ENCODE results near the gene SMPD4. TPM values are rescaled to one million over a fixed set of nuclear protein-coding genes. Genes with fewer than 3 reads are reported as not detected.
A peak's percentile ranks its signal among the peaks of the same experiment; 100 is the strongest.
"Not testable (repeated sequence)": the region's sequence is repeated elsewhere in the genome, so short reads cannot be mapped to it uniquely, and the experiment has no call there.

SMPD4 gene
- total and polyA plus RNA-seq, 2 of the 13 experiments (the other 11 are each of a cell fraction or from before 2014, with no cell fraction given), result 63.2 to 70.5 TPM

DNA sequence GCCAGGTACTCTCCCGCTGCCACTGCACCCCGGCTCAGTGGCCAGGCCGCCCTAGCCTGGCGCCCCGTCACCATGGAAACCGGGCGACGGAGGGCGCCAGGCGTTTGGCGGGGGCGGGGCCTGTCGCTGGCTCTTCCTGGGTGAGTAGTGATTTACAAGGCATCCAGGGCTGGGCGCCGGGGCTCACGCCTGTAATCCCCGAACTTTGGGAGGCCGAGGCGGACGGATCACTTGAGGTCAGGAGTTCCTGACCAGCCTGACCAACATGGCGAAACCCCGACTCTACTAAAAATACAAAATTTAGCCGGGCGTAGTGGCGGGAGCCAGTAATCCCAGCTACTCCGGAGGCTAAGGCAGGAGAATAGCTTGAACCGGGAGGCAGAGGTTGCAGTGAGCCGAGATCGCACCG is 36.4 kb downstream of the SMPD4 start, which contains the start of gene CCDC74B:
TSS of gene CCDC74B (minus strand) at position 107 of the 409 bp plus-strand sequence. CDS start 116 bp downstream, outside the sequence.
- H3K9ac ChIP-seq (ENCODE audit: insufficient read depth, low read depth, low read length); H4K20me1 ChIP-seq (ENCODE audit: insufficient read depth, low read length); FAIRE-seq; H3K9me3 ChIP-seq (ENCODE audit: low read length); H3K27ac ChIP-seq (ENCODE audit: extremely low read length, insufficient read depth, low read length); in situ Hi-C loops (cut with HindIII; ENCODE audit: extremely low pct_ligation_motif_present, low pct_unique_long_range_greater_than_20kb); BruUV-seq (replicated peaks); POLR2A ChIA-PET; H3K4me1 ChIP-seq (ENCODE audit: insufficient read depth, low read length); H3K36me3 ChIP-seq (replicated peaks in 1 of 2; ENCODE audit: control insufficient read depth in 1 of 2, insufficient read depth in 2 of 2, low read length in 2 of 2); intact Hi-C loops (cut with micrococcal nuclease; ENCODE audit: unreplicated experiment); H3K79me2 ChIP-seq (ENCODE audit: insufficient read depth, low read length): not testable (repeated sequence)
- Histone ChIP-seq H2AFZ (ENCODE audit: low read length) (peak within 1 kb of the TSS; percentile 42), H3K27me3 (ENCODE audit: control insufficient read depth in 1 of 2, insufficient read depth in 2 of 2, low read length in 2 of 2) (peaks cover 4 to 14% of the 10 kb centered on the region in 2 experiments; a peak in 4 of 5 replicates), H3K4me3 (replicated peaks in 1 of 3; ENCODE audit: insufficient read depth in 1 of 3, low read depth in 2 of 3, low read length in 3 of 3) (peak within 1 kb of the TSS; percentile 51 to 65 (median 54); a peak in 4 of 6 replicates), H3K4me2 (ENCODE audit: low read depth, low read length) (peak within 1 kb of the TSS; percentile 81)
- ATAC-seq (peak; percentile 90), DNase-seq (ENCODE audit: low spot score) (peak; percentile 58)
- CTCF ChIA-PET (ENCODE audit: low intra/inter-chr PET ratio, low total read pairs), result interaction anchor here (1.1 kb wide), 1 partner anchor 188 kb away, joined by 3 read pairs; no protein-coding TSS in a partner anchor
- WGBS (ENCODE audit: low lambda C conversion rate), result under 1% methylated on average over 18 of the region's 30 CpGs
- TF ChIP-seq HOXA3 (CRISPR knock-in tag; IDR thresholded peaks at IDR 0.05) (0 out of 2 replicates have a peak, but pooled peaks have one; percentile 18), RFX1 (IDR thresholded peaks at IDR 0.05) (peak; percentile 43; the same call in 1 of the 2 replicates), GABPB1 (CRISPR knock-in tag; IDR thresholded peaks at IDR 0.05) (peak; percentile 32; the same call in 1 of the 2 replicates), ELF1 (CRISPR knock-in tag; IDR thresholded peaks at IDR 0.05) (peak; percentile 40), SAP130 (CRISPR knock-in tag; IDR thresholded peaks at IDR 0.05; ENCODE audit: low read depth) (peak; percentile 69), SALL1 (CRISPR knock-in tag; IDR thresholded peaks at IDR 0.05) (peak; percentile 18; the same call in 1 of the 2 replicates)
- TF ChIP-seq, protein P1, sequence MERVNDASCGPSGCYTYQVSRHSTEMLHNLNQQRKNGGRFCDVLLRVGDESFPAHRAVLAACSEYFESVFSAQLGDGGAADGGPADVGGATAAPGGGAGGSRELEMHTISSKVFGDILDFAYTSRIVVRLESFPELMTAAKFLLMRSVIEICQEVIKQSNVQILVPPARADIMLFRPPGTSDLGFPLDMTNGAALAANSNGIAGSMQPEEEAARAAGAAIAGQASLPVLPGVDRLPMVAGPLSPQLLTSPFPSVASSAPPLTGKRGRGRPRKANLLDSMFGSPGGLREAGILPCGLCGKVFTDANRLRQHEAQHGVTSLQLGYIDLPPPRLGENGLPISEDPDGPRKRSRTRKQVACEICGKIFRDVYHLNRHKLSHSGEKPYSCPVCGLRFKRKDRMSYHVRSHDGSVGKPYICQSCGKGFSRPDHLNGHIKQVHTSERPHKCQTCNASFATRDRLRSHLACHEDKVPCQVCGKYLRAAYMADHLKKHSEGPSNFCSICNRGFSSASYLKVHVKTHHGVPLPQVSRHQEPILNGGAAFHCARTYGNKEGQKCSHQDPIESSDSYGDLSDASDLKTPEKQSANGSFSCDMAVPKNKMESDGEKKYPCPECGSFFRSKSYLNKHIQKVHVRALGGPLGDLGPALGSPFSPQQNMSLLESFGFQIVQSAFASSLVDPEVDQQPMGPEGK (CRISPR knock-in tag; IDR thresholded peaks at IDR 0.05), result peak; percentile 32; the same call in 1 of the 2 replicates
- TF ChIP-seq, protein P2, sequence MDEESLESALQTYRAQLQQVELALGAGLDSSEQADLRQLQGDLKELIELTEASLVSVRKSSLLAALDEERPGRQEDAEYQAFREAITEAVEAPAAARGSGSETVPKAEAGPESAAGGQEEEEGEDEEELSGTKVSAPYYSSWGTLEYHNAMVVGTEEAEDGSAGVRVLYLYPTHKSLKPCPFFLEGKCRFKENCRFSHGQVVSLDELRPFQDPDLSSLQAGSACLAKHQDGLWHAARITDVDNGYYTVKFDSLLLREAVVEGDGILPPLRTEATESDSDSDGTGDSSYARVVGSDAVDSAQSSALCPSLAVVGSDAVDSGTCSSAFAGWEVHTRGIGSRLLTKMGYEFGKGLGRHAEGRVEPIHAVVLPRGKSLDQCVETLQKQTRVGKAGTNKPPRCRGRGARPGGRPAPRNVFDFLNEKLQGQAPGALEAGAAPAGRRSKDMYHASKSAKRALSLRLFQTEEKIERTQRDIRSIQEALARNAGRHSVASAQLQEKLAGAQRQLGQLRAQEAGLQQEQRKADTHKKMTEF (CRISPR knock-in tag; IDR thresholded peaks at IDR 0.05), result 0 out of 2 replicates have a peak, but pooled peaks have one; percentile 21
- TF ChIP-seq, protein P3, sequence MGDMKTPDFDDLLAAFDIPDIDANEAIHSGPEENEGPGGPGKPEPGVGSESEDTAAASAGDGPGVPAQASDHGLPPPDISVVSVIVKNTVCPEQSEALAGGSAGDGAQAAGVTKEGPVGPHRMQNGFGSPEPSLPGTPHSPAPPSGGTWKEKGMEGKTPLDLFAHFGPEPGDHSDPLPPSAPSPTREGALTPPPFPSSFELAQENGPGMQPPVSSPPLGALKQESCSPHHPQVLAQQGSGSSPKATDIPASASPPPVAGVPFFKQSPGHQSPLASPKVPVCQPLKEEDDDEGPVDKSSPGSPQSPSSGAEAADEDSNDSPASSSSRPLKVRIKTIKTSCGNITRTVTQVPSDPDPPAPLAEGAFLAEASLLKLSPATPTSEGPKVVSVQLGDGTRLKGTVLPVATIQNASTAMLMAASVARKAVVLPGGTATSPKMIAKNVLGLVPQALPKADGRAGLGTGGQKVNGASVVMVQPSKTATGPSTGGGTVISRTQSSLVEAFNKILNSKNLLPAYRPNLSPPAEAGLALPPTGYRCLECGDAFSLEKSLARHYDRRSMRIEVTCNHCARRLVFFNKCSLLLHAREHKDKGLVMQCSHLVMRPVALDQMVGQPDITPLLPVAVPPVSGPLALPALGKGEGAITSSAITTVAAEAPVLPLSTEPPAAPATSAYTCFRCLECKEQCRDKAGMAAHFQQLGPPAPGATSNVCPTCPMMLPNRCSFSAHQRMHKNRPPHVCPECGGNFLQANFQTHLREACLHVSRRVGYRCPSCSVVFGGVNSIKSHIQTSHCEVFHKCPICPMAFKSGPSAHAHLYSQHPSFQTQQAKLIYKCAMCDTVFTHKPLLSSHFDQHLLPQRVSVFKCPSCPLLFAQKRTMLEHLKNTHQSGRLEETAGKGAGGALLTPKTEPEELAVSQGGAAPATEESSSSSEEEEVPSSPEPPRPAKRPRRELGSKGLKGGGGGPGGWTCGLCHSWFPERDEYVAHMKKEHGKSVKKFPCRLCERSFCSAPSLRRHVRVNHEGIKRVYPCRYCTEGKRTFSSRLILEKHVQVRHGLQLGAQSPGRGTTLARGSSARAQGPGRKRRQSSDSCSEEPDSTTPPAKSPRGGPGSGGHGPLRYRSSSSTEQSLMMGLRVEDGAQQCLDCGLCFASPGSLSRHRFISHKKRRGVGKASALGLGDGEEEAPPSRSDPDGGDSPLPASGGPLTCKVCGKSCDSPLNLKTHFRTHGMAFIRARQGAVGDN (CRISPR knock-in tag; IDR thresholded peaks at IDR 0.05), result peak; percentile 63
- TF ChIP-seq, protein P4, sequence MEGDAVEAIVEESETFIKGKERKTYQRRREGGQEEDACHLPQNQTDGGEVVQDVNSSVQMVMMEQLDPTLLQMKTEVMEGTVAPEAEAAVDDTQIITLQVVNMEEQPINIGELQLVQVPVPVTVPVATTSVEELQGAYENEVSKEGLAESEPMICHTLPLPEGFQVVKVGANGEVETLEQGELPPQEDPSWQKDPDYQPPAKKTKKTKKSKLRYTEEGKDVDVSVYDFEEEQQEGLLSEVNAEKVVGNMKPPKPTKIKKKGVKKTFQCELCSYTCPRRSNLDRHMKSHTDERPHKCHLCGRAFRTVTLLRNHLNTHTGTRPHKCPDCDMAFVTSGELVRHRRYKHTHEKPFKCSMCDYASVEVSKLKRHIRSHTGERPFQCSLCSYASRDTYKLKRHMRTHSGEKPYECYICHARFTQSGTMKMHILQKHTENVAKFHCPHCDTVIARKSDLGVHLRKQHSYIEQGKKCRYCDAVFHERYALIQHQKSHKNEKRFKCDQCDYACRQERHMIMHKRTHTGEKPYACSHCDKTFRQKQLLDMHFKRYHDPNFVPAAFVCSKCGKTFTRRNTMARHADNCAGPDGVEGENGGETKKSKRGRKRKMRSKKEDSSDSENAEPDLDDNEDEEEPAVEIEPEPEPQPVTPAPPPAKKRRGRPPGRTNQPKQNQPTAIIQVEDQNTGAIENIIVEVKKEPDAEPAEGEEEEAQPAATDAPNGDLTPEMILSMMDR (CRISPR knock-in tag; IDR thresholded peaks at IDR 0.05), result peak; percentile 9; the same call in 1 of the 2 replicates

Data from HepG2 (cell line).